HepG2 (cell line): ENCODE measurements around the gene TMOD2. TPM values are rescaled to one million over a fixed set of nuclear protein-coding genes. Genes with fewer than 3 reads are reported as not detected.

Source experiments
- ELF4 ChIP-seq: sonication (generic); formaldehyde crosslinking; IDR thresholded peaks from 2 replicates; pipeline ENCODE4 v1.5.0; 2020; ENCODE audit warnings: missing genetic modification reagents, mild to moderate bottlenecking, moderate library complexity, borderline replicate concordance
- HDAC1 ChIP-seq: sonication (generic); formaldehyde crosslinking; IDR thresholded peaks from 2 replicates; pipeline ENCODE4 v1.5.1; 2020; ENCODE audit warnings: mild to moderate bottlenecking, missing genetic modification reagents
- PTBP1 ChIP-seq: fragments of 200-400 bp; formaldehyde crosslinking; IDR thresholded peaks from 2 replicates; pipeline ENCODE4 v1.6.1; 2018; ENCODE audit warnings: low read length, low read depth; ENCODE audit not compliant: poor library complexity, severe bottlenecking
- SALL2 ChIP-seq: sonication (generic); formaldehyde crosslinking; IDR thresholded peaks from 2 replicates; pipeline ENCODE4 v1.8.1; 2023; ENCODE audit warnings: mild to moderate bottlenecking, missing genetic modification reagents, inconsistent platforms
- WIZ ChIP-seq: sonication (generic); formaldehyde crosslinking; IDR thresholded peaks from 2 replicates; pipeline ENCODE4 v1.5.1; 2020; ENCODE audit warnings: mild to moderate bottlenecking, missing genetic modification reagents
- ZNF292 ChIP-seq: sonication (generic); formaldehyde crosslinking; IDR thresholded peaks from 2 replicates; pipeline ENCODE4 v1.8.1; 2022; ENCODE audit warnings: mild to moderate bottlenecking, low read depth, missing genetic modification reagents, borderline replicate concordance
- ZNF678 ChIP-seq: sonication (generic); formaldehyde crosslinking; IDR thresholded peaks from 2 replicates; pipeline ENCODE4 v1.4.0; 2020; ENCODE audit warnings: mild to moderate bottlenecking, missing genetic modification reagents
- ZNF720 ChIP-seq: sonication (generic); formaldehyde crosslinking; IDR thresholded peaks from 2 replicates; pipeline ENCODE4 v1.4.0; 2020; ENCODE audit warnings: missing genetic modification reagents
- polyA plus RNA-seq, 8 experiments: library from polyadenylated mRNA; depleted of rRNA in 3 of 8; stranded (reverse) in 7 of 8; unstranded in 1 of 8; fragments of >200 nt; fragmentation: Illumina TruSeq in 4 of 8; extraction: Trizol in 4 of 8; gene quantifications; 2 replicates each; pipeline versions ENCODE4 v1.2.1 to v1.2.3, GENCODE V29; 2011 to 2016; ENCODE audit warnings: low read depth in 4 of 8, missing spikeins in 1 of 8, mixed read lengths in 1 of 8; ENCODE audit not compliant: insufficient read depth in 1 of 8
- total RNA-seq, 5 experiments: library from RNA; depleted of rRNA; stranded (reverse); fragments of >200 nt; fragmentation: Illumina TruSeq; extraction: Trizol; gene quantifications; 2 replicates each; pipeline ENCODE4 v1.2.3, GENCODE V29; 2016; ENCODE audit warnings: low read depth in 1 of 5
- TF ChIP-seq, protein P1 (sequence below): sonication (generic); formaldehyde crosslinking; IDR thresholded peaks from 2 replicates; pipeline ENCODE4 v1.4.0; 2020; ENCODE audit warnings: missing genetic modification reagents
- TF ChIP-seq, protein P2 (sequence below): sonication (generic); formaldehyde crosslinking; IDR thresholded peaks from 2 replicates; pipeline ENCODE4 v1.8.0; 2022; ENCODE audit warnings: mild to moderate bottlenecking, missing genetic modification reagents, moderate library complexity
- TF ChIP-seq, protein P3 (sequence below): sonication (generic); formaldehyde crosslinking; IDR thresholded peaks from 2 replicates; pipeline ENCODE4 v1.5.1; 2020; ENCODE audit warnings: missing genetic modification reagents, mild to moderate bottlenecking, borderline replicate concordance
- TF ChIP-seq, protein P4 (sequence below): sonication (generic); formaldehyde crosslinking; IDR thresholded peaks from 2 replicates; pipeline ENCODE4 v1.9.0; 2021; ENCODE audit warnings: missing genetic modification reagents, mild to moderate bottlenecking, borderline replicate concordance
- TF ChIP-seq, protein P5 (sequence below): sonication (generic); formaldehyde crosslinking; IDR thresholded peaks from 2 replicates; pipeline ENCODE4 v1.4.0; 2020; ENCODE audit warnings: mild to moderate bottlenecking, missing genetic modification reagents

The TMOD2 gene
- total and polyA plus RNA-seq, 2 of the 13 experiments (the other 11 are each of a cell fraction or from before 2014, with no cell fraction given): 0.01 to 0.02 TPM

DNA sequence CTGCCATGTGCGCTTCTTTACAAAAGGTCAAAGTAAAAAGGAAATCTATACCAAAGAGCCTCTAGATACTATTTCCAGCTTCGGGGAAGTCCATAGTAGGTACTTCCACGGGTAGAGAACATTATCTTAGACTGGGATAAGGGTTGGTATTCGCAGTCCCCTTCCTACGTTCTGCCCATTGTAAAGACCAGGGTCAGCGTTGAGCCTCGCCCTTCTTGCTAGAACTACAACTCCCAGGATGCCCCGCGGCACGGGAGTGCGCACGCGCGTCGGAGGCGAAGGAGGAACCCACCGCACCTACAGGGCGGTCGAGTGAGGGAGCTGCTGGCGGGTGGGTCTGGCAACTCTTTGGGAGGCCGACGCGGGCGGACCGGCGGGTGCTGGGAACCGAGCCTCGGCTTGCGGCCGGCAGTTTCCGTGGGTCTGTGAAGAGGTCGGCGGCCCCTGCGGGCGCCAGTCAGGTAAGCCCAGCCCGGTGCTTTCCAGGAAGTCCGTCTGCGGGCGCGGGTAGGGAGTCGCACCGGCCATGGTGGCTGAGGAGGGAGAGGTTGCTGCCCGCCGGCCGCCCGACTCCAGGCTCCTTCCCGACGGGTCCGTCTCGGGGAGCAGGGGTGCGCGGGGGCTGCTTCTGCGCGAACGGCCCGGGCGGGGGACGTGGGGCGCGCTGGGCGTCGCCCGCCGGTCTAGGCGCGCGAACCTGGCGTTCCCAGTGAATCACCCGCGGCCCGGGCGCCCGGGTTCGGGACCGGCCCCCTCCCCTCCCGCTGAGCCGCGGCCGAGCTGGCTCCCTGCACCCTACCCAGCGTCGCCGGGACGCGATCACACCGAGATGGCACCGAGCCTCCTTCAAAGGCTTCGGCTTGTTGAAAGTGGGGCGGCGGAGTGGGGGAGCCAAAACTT is 78.2 kb downstream of the TMOD2 start, which contains the start of gene TMOD3 (continued):
- TF ChIP-seq, protein P1, sequence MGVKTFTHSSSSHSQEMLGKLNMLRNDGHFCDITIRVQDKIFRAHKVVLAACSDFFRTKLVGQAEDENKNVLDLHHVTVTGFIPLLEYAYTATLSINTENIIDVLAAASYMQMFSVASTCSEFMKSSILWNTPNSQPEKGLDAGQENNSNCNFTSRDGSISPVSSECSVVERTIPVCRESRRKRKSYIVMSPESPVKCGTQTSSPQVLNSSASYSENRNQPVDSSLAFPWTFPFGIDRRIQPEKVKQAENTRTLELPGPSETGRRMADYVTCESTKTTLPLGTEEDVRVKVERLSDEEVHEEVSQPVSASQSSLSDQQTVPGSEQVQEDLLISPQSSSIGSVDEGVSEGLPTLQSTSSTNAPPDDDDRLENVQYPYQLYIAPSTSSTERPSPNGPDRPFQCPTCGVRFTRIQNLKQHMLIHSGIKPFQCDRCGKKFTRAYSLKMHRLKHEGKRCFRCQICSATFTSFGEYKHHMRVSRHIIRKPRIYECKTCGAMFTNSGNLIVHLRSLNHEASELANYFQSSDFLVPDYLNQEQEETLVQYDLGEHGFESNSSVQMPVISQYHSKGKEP (CRISPR knock-in tag): no peak
- TF ChIP-seq, protein P2, sequence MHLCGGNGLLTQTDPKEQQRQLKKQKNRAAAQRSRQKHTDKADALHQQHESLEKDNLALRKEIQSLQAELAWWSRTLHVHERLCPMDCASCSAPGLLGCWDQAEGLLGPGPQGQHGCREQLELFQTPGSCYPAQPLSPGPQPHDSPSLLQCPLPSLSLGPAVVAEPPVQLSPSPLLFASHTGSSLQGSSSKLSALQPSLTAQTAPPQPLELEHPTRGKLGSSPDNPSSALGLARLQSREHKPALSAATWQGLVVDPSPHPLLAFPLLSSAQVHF (CRISPR knock-in tag): no peak
- TF ChIP-seq, protein P3, sequence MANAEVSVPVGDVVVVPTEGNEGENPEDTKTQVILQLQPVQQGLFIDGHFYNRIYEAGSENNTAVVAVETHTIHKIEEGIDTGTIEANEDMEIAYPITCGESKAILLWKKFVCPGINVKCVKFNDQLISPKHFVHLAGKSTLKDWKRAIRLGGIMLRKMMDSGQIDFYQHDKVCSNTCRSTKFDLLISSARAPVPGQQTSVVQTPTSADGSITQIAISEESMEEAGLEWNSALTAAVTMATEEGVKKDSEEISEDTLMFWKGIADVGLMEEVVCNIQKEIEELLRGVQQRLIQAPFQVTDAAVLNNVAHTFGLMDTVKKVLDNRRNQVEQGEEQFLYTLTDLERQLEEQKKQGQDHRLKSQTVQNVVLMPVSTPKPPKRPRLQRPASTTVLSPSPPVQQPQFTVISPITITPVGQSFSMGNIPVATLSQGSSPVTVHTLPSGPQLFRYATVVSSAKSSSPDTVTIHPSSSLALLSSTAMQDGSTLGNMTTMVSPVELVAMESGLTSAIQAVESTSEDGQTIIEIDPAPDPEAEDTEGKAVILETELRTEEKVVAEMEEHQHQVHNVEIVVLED: peak; percentile 77; the same call in 1 of the 2 replicates
- TF ChIP-seq SALL2 (CRISPR knock-in tag) (no peak), WIZ (CRISPR knock-in tag) (no peak), HDAC1 (CRISPR knock-in tag) (peak; percentile 79), ZNF720 (no peak), ELF4 (CRISPR knock-in tag) (no peak), PTBP1 (no peak), ZNF678 (CRISPR knock-in tag) (no peak), ZNF292 (CRISPR knock-in tag) (0 out of 2 replicates have a peak, but pooled peaks have one; percentile 38)
- TF ChIP-seq, protein P4, sequence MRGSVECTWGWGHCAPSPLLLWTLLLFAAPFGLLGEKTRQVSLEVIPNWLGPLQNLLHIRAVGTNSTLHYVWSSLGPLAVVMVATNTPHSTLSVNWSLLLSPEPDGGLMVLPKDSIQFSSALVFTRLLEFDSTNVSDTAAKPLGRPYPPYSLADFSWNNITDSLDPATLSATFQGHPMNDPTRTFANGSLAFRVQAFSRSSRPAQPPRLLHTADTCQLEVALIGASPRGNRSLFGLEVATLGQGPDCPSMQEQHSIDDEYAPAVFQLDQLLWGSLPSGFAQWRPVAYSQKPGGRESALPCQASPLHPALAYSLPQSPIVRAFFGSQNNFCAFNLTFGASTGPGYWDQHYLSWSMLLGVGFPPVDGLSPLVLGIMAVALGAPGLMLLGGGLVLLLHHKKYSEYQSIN (CRISPR knock-in tag): no peak
- TF ChIP-seq, protein P5, sequence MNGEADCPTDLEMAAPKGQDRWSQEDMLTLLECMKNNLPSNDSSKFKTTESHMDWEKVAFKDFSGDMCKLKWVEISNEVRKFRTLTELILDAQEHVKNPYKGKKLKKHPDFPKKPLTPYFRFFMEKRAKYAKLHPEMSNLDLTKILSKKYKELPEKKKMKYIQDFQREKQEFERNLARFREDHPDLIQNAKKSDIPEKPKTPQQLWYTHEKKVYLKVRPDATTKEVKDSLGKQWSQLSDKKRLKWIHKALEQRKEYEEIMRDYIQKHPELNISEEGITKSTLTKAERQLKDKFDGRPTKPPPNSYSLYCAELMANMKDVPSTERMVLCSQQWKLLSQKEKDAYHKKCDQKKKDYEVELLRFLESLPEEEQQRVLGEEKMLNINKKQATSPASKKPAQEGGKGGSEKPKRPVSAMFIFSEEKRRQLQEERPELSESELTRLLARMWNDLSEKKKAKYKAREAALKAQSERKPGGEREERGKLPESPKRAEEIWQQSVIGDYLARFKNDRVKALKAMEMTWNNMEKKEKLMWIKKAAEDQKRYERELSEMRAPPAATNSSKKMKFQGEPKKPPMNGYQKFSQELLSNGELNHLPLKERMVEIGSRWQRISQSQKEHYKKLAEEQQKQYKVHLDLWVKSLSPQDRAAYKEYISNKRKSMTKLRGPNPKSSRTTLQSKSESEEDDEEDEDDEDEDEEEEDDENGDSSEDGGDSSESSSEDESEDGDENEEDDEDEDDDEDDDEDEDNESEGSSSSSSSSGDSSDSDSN (CRISPR knock-in tag): peak; percentile 93
